DMS79 treated with DMSO at 0.1 percent for 48 hours (cell line): ENCODE data around the gene UBR4.

ENCODE experiments used
- DNase-seq: peaks from one replicate; lab custom pipeline; 2025; lab: John Stamatoyannopoulos, UW

The UBR4 gene

GRCh38 chr1:19072285-19072981 is 137.6 kb downstream of the UBR4 start:
- DNase-seq = no peak

- DNase-seq = no peak
Observed at GRCh38 chr1:19071674-19072281, 138.3 kb downstream of the UBR4 start.

GRCh38 chr1:19070891-19071621 is 139.0 kb downstream of the UBR4 start:
- no peak for DNase-seq

- peak; percentile 53 for DNase-seq
Observed at GRCh38 chr1:19070197-19070651, 139.8 kb downstream of the UBR4 start.

GRCh38 chr1:19068639-19069276 is 141.3 kb downstream of the UBR4 start:
- DNase-seq = no peak

- no peak for DNase-seq
Observed at GRCh38 chr1:19067912-19068638, 142.0 kb downstream of the UBR4 start.

- DNase-seq = no peak
Observed at GRCh38 chr1:19067182-19067911, 142.7 kb downstream of the UBR4 start.

- no peak for DNase-seq
Observed at GRCh38 chr1:19066874-19067181, 143.2 kb downstream of the UBR4 start.

GRCh38 chr1:19066248-19066873 is 143.7 kb downstream of the UBR4 start:
- no peak for DNase-seq

GRCh38 chr1:19065526-19066247 is 144.4 kb downstream of the UBR4 start:
- DNase-seq = peak; percentile 90

GRCh38 chr1:19064906-19065450 is 145.1 kb downstream of the UBR4 start:
- DNase-seq = no peak

GRCh38 chr1:19063122-19063521 is 146.9 kb downstream of the UBR4 start:
- DNase-seq = no peak

GRCh38 chr1:19062258-19063029 is 147.6 kb downstream of the UBR4 start:
- no peak for DNase-seq

- peak; percentile 58 for DNase-seq
Observed at GRCh38 chr1:19061798-19062197, 148.3 kb downstream of the UBR4 start.

GRCh38 chr1:19061343-19061742 is 148.7 kb downstream of the UBR4 start:
- DNase-seq = no peak

- DNase-seq = no peak
Observed at GRCh38 chr1:19059773-19060172, 150.3 kb downstream of the UBR4 start.

GRCh38 chr1:19058476-19058797 is 151.6 kb downstream of the UBR4 start:
- DNase-seq = no peak

GRCh38 chr1:19057784-19058475 is 152.1 kb downstream of the UBR4 start:
- peak; percentile 52 for DNase-seq
